Activated CD4-positive, alpha-beta T cell treated with anti-CD3 and anti-CD28 coated beads for 1 hour (primary cell): ENCODE measurements around the gene TAF6.

ENCODE experiments used
- DNase-seq: peaks from one replicate; pipeline ENCODE4 v3.0.0-alpha.2; 2020

The TAF6 gene

GRCh38 chr7:100119072-100119969, at the start of gene TAF6, which contains the start of gene CNPY4:
TSS of gene TAF6 (minus strand) at chr7:100119358. CDS start at chr7:100114209, 5,149 bp downstream.
TSS of gene CNPY4 (plus strand) at chr7:100119634. CDS start at chr7:100119745, 111 bp downstream.
- peak; percentile 92 for DNase-seq

- DNase-seq = no peak
These were observed 48.8 kb upstream of the TAF6 start for GRCh38 chr7:100167912-100168323.

- DNase-seq = no peak
These were observed 48.1 kb upstream of the TAF6 start for GRCh38 chr7:100166970-100167911.

GRCh38 chr7:100166317-100166940, 47.3 kb upstream of the TAF6 start:
- DNase-seq = no peak

- no peak for DNase-seq
These were observed 44.7 kb upstream of the TAF6 start for GRCh38 chr7:100163871-100164270.

- no peak for DNase-seq
These were observed 43.9 kb upstream of the TAF6 start for GRCh38 chr7:100163006-100163531.

- DNase-seq = no peak
These were observed 40.9 kb upstream of the TAF6 start for GRCh38 chr7:100160067-100160466.

- no peak for DNase-seq
These were observed 40.0 kb upstream of the TAF6 start for GRCh38 chr7:100159099-100159623.

GRCh38 chr7:100158229-100159098, 39.3 kb upstream of the TAF6 start, which contains the start of gene TRAPPC14:
TSS of gene TRAPPC14 (minus strand) at chr7:100158723. CDS start at chr7:100158499, 224 bp downstream.
- peak; percentile 84 for DNase-seq

- DNase-seq = no peak
These were observed 38.4 kb upstream of the TAF6 start for GRCh38 chr7:100157334-100158228.

- DNase-seq = no peak
These were observed 37.8 kb upstream of the TAF6 start for GRCh38 chr7:100157069-100157333.

GRCh38 chr7:100156331-100157068, 37.3 kb upstream of the TAF6 start:
- no peak for DNase-seq

GRCh38 chr7:100155553-100156317, 36.6 kb upstream of the TAF6 start:
- DNase-seq = no peak

- DNase-seq = no peak
These were observed 35.7 kb upstream of the TAF6 start for GRCh38 chr7:100154651-100155491.

- DNase-seq = no peak
These were observed 34.8 kb upstream of the TAF6 start for GRCh38 chr7:100153708-100154535.

GRCh38 chr7:100152937-100153666, 33.9 kb upstream of the TAF6 start:
- no peak for DNase-seq
